HUDEP-2 (cell line): Measurements from ENCODE around the gene PROSER3.
"Not testable (repeated sequence)": the region's sequence is repeated elsewhere in the genome, so short reads cannot be mapped to it uniquely, and the experiment has no call there.

Experiments used
- DNase-seq, 76 experiments: peaks; one replicate each; lab custom pipeline; 2025; ENCODE audit not compliant: unreplicated experiment in 76 of 76; lab: John Stamatoyannopoulos, UW

Gene PROSER3

DNA sequence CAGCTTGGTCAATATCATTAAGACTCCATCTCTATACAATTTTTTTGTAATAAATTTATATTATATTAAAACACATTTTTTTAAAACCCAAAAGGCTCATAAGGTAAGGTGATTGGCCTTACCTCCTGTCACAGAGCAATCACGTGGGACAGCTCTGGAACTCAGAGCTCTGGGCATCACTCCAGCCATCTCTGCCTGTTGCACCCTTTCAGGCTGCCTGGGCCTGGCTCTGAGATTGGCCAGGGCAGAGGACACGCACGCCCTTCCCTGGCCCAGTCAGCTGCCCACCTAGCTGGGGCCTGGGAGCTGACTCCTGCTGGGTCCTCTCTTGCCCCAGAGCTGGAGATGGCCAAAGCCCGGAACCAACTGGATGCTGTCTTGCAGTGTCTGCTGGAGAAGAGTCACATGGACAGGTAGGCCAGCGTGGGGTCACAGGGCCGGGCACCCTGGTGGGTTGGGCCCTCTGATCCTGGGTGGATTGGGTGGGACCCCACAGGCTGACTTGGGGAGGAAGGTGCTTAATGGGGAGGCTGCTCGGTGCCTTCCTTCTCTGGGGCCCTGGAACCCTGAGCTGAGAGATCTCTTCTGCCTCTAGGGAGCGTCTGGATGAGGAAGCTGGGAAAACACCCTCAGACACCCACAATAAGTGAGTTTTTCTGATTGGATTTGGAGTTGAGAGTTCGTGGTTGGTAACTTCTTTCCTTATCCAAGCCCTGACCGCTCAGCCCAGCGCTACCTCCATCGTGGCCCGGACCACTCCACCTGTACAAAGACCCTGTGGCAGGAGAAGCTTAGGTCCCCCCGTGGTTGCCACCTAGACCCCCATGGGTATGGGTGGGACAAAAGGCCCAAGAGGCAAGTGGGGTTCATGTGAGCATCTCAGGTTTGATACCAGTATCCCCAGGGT, 5.9 kb upstream of the PROSER3 start:
- DNase-seq: no peak

DNA sequence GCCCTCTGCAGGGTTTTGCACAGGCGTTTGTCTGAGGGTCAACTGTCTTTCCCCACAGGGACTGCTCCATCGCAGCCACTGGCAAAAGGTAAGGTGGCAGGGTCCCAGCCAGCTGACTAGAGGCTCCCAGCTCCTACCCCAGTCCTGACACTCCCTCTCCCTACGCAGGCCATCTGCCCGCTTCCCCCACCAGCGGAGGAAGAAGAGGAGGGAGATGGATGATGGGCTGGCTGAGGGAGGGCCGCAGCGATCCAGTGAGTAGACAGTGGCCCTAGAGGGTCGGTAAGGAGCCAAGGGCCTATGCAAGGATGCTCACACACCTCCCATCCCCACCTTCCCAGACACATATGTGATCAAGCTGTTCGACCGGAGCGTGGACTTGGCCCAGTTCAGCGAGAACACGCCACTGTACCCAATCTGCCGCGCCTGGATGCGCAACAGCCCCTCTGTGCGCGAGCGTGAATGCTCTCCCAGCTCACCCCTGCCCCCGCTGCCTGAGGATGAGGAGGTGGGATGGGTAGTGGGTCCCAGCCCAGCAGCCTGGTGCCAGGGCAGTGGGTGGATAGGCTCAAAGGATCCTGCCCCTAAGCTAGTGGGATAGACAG, 5.1 kb upstream of the PROSER3 start:
- DNase-seq: no peak

DNA sequence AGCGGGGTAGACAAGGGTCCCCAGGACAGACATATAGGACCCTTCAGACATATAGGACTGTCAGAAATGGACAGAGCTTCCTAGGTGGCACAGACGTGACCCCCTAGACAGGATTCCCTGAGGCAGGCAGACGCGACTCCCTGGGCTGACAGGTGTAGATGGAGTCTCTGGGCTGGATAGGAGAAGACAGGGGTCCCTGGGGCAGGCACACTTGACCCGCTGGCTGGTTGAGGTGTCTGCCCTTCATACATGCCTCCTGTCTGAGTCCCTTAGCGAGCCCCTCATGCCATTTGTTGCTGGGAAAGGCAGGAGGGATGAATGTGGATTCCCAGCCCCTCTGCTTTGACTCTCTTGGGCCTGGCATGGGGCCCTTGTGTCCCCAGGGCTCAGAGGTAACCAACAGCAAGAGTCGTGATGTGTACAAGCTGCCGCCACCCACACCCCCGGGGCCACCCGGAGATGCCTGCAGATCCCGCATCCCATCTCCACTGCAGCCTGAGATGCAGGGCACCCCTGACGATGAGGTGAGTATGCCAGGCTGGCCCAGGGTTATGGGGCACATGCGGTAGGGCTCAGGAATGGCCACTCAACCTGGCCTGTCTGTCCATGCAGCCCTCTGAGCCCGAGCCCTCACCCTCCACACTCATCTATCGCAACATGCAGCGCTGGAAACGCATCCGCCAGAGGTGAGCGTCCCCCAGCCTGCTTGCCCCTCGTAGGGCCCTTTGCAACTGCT, 4.2 kb upstream of the PROSER3 start:
- DNase-seq: no peak

DNA sequence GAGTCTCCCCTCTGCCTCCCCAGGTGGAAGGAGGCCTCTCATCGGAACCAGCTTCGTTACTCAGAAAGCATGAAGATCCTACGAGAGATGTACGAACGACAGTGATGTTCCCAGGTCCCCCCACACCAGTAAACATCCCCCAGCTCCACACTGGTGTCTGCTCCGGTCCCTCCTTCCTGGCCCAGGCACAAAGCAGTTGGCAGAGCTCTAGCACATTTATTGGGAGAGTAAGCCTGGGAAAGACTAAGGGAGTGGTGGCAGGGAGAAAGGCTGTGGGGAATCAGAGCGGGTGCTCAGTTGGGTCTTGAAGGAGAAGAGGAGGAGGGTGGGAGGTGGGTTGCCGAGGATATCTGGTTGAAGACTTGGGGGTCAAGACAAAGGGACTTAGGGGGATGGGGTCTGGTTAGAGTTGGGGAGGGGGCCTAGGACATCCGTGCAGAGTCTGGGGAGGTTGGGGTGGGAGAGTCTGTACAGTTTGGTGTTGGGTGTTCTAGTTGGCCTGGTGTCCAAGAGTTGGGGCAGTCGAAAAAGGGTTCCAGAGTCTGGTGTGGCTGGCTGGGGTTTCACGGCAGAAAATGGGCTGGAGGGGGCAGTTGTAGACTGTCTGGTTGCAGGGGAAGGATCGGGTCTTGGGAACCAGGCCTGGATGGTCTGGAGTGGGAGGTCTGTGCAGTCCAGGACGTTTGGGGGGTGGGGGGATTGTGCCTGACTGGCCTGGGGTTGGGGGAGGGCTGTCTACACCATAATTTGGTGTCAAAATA, 3.4 kb upstream of the PROSER3 start:
- DNase-seq: no peak

DNA sequence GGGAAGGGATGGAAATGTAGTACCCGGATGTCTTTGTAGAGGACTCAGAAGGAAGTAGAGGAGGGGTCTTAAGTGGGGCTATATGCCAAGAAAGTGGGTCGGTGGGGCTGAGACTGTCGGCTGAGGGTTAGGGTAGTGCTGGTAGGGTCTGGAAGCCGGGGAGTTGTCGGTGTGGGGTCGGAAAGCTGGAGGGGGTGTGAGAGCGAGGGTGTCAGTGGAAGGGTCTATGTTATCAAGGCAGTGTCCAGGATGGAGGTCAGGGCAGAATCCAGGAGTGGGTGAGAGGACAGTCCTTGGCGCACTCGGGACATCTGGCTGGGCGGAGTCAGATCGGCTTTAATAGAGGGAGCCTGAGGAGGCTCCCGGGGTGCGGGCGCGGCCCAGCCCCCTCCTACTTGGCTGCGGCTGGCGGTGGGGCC, 2.8 kb upstream of the PROSER3 start:
- DNase-seq: no peak

DNA sequence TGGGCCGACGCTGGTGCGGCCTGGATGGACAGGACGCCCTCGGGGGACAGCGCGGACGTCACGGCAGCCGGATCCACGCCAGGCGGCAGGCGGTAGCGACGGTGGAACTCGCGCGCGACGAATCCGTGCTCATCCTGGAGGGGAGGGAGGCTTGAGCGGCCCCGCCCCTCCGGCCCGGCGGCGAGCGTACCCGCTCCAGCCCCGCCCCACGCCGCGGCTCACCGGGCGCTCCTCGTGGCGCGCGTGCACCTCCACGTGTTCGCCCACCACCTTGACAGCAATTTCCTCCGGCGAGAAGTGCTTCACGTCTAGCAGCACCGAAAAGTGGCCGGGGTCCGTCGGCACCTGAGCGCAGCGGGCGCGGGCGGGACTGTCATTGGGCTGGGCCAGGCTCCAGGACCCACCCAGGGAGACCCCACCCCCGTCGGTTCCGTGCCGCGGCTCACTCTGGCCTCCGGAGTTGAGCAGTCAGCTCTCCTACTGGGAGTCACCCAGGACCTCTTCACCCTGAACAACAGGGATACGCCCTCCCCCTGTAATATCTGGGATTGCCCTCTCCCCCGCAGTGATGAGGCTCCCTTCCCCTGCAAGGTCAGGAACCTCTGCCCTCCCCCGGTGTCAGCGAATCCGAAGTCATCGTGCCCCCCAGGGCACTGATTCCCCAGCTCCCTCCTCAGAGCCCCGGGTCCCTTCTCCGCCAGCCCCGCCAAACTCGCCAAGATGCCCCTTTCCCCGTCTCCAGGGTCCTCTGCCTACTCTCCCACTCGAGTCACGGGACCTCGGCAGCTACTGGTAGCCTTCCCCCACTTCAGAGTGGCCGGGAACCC, 2.2 kb upstream of the PROSER3 start:
- DNase-seq: peak in 28 of 76 experiments; percentile 13 to 55 (median 36)

DNA sequence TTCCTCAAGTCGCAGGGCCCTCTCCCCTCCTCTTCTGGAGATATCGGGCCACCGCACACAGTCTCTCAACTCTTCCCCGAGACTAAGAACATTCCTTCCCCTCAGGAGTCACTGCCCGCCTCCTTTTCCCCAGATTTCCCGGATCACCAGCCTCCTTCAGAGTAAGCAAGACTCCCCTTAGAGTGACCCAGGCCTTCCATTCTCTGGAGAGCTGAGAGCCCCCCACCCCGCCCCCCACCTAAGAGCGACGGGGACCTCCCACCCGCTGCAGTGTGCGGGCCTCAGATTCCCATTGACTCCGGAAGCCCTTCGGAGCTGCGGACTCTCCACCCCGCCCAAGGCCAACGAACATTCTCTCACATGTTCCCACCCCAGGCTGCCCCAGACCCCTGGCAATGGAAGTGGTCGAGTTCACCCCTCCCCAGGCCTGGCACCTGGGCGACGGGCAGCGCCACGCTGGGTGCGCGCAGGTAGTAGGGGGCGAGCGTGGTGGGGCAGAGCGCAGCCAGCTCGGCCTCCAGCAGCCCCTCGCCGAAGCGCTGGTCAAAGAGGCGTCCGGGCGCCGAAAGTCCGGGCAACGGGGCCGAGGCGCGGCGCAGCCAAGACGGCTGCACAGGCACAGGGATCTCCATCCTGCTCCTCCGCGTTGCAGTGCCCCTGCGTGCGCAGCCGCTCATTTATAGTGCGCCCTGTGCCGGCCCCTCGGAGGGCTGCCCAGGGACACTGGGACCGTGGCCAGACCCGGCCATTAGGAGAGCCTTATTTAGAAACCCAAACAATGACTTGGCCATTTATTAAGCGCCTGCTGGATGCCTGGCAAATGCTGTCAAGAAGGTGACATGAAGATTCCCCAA, 1.4 kb upstream of the PROSER3 start, which contains the start of gene HSPB6:
Gene HSPB6 (minus strand): TSS at position 653 of the 854 bp plus-strand sequence. CDS start 21 bp downstream, at position 632.
- DNase-seq: no peak

DNA sequence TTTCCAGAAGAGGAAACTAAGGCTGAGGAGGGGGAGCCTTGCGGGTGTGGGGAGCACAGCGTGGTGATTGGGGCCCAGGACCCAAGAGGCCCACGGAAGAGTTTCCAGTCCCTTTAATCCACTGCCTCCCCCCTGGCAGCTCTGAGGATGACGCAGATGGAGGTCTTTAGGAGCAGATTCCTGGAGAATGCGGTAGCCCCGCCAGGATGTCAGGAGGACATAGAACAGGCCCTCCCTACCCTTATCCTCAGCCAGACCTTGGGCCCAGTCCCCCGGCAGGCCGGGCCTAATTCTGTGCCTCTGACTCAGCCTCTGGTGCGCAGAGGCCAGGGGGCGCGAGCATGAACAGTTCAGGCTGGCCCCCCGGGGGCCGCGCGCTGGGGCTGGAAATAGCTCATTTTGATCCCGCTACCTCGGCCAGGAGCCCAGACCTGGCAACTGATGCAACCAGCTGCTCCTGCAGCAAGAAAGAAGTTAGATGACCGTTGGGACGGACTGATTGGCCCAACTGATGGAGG, 686 bp upstream of the PROSER3 start:
- DNase-seq: peak in 41 of 76 experiments; percentile 33 to 93 (median 64)

DNA sequence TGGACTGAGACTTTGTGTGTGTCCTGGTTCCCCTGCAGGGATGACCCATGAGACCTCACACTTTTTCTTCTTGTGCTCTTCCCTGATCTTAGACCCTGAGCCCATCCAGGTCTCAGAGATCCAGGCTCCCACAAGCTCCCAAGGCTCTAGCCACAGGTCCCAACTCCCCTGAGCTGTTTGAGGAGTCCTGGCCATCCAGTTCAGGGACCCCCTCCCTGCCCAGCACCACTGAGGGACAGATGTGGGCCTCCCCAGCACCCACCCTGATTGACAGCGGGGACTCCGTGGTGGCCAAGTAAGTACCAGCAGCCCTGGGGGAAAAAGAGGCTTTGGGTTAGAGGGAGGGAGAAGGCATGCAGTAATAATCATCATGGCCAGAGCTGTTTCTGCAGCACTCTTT, 1.7 kb downstream of the PROSER3 start:
- no peak for DNase-seq

DNA sequence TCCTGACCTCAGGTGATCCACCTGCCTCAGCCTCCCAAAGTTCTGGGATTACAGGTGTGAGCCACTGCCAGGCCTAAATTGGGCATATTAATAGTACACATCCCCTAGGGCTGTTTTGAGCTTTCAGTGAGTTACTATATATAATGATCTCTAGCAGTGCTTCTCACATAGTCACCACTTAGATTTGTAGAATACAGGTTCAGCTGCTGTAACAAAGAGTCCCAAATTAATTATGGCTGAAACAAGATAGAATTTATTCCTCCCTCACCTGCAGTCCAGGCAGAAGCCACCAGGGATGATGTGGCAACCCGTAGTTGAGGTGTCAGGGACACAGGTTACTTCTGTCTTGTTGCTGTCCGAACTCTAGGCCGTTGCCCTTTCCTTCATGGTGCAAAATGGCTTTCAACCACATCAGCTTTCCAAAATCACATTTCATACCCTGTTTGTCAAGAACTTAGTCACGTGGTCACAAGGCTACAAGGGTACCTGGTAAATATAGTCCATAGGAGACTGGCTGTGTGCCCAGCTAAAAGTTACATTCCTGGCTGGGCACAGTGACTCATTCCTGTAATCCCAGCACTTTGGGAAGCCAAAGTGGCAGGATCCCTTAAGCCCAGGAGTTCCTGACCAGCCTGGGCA, 2.9 kb downstream of the PROSER3 start:
- no peak for DNase-seq

DNA sequence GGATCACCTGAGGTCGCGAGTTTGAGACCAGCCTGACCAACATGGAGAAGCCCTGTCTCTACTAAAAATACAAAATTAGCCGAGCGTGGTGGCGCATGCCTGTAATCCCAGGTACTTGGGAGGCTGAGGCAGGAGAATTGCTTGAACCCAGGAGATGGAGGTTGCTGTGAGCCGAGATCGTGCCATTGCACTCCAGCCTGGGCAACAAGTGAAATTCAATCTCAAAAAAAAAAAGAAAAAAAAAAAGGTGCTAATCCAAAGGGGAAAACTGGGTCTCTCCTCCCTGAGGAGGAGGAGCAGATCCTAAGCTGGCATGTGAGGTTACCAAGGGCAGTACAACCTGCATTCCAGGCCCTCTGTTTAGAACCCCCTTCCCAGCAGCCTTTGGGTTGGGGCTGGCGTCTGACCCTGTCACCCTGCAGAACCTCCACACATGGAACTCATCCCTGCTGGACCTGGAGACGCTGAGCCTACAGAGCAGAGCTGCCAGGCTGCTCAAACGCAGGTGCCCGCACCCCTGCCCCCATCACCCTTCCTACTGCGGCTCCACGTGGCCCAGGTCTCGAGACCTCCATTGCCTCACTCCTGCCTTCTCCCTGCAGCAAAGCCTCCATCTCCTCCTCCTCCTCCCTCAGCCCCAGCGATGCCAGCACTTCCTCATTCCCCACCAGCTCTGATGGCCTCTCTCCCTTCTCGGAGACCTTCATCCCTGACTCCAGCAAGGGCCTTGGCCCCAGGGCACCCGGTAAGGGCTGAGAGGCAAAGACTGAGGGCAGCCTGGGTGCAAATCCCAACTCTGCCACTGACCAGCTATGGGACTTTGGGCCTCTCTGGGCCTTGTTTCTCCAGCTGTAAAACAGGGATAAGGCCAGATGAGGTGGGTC, 6.7 kb downstream of the PROSER3 start:
- no peak for DNase-seq

DNA sequence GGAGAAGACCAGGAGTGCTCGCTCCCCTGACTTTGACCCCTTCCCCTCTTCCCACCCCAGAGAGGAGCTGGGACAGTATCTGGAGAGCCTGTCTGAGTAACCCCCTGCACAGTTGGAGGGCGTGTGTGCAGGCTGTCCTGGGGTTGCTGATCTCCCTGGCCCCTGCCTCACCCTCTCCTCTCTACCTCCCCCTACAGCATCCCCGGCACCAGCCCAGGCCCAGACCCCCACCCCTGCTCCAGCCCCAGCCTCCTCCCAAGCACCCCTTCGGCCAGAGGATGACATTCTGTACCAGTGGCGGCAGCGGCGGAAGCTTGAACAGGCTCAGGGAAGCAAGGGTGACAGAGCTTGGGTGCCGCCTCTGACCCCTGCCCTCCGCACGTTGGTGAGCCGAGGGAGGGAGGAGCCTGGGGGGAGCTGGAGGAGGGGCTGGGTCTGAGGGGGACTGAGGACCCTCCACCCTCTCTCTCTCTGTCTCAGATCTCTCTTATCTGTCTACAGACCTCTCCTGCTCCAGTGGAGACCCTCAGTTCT, 8.7 kb downstream of the PROSER3 start:
- DNase-seq: no peak

DNA sequence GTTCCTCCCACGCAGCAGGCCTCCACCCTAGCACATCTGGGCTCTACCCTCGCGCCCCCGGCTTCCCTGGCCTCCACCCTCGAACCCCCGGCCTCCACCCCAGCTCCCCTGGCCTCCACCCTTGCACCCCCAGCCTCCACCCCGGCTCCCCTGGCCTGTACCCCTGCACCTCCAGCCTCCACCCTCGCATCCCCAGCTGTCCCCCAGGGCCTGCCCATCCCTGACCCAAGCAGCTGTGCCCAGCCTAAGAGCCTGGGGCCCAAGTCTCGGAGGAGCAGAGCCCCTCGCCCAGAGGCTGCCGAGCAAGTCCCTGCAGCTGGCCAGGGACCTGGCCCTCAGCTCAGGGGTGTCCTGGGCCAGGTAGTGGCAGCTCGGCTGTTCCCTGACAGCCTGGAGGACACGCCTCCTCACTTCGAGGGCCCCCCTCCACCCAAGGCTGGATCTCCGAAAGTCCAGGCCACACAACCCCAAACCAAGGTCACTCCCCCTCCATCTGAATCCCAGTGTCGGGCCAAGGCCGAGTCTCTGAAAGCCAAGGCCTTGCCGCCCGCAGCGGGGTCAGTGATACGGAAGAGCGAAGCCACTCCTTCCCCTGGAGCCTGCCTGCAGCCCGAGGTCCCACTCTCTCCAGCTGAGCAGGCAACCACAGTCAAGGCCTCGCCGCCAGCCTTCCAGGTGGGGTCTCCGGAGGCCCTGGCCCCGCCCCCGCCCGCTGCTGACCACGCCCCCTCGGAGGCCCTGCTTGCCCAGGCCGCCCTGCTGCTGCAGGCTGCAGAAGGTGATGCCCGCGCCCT, 9.5 kb downstream of the PROSER3 start:
- DNase-seq: no peak

DNA sequence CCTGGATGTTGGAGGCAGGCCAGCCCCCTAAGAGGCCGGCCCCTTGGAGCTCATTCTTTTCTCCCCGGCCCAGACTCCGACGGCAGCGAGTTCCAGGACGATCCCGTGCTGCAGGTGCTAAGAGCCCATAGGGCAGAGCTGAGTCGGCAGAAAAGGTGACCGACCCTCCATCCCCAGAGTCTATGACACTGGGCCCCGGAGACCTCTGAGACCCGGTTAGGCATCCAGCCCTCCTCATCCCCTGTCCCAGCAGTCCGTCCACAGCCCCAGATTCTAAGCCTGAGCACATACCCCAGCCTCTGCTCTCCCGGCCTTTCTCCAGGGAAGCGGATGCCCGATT, 10.1 kb downstream of the PROSER3 start:
- DNase-seq: no peak

DNA sequence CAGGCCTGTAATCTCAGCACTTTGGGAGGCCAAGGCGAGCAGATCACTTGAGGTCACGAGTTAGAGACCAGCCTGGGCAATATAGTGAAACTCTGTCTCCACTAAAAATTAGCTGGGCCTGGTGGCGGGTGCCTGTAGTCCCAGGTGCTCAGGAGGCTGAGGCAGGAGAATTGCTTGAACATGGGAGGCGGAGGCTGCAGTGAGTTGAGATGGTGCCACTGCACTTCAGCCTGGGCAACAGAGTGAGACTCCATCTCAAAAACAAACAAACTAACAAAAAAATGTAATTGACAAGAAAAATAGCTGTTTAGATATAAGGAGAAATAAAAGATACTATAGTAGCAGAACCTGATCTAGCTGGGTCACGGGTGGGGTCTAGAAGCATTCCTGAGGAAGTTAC, 14.4 kb downstream of the PROSER3 start:
- DNase-seq: not testable (repeated sequence)
